IPS-18c (cell line): ENCODE results near the gene INPP4B.

Experiments used
- H3K4me3 ChIP-seq: 2 replicates; pipeline ENCODE4 v1.7.0; 2013; ENCODE audit warnings: low read depth, mild to moderate bottlenecking, low read length, moderate library complexity; ENCODE audit not compliant: insufficient read depth
- H3K9me3 ChIP-seq: one replicate; pipeline ENCODE4 v1.6.1; 2013; ENCODE audit warnings: mild to moderate bottlenecking, low read length, moderate library complexity; ENCODE audit not compliant: control insufficient read depth, insufficient read depth

INPP4B gene

GRCh38 chr4:142129931-142130330, 716.2 kb downstream of the INPP4B start:
- Histone ChIP-seq H3K4me3 (no peak overlapping the region), H3K9me3 (no peaks in the 10 kb centered on the region)

- no peaks in the 10 kb centered on the region for H3K9me3 ChIP-seq
- H3K4me3 ChIP-seq, result no peak overlapping the region
Measured at GRCh38 chr4:142129473-142129872, 716.6 kb downstream of the INPP4B start.

- H3K4me3 ChIP-seq, result no peak overlapping the region
- no peaks in the 10 kb centered on the region for H3K9me3 ChIP-seq
Measured at GRCh38 chr4:142128529-142128928, 717.6 kb downstream of the INPP4B start.

GRCh38 chr4:142126890-142127497, 719.1 kb downstream of the INPP4B start:
- no peak overlapping the region for H3K4me3 ChIP-seq
- H3K9me3 ChIP-seq, result no peaks in the 10 kb centered on the region

- Histone ChIP-seq H3K4me3 (no peak overlapping the region), H3K9me3 (no peaks in the 10 kb centered on the region)
Measured at GRCh38 chr4:142124874-142125273, 721.2 kb downstream of the INPP4B start.

GRCh38 chr4:142121448-142122350, 724.4 kb downstream of the INPP4B start:
- H3K4me3 ChIP-seq, result no peak overlapping the region
- H3K9me3 ChIP-seq, result no peaks in the 10 kb centered on the region

GRCh38 chr4:142120921-142121320, 725.2 kb downstream of the INPP4B start:
- no peaks in the 10 kb centered on the region for H3K9me3 ChIP-seq
- no peak overlapping the region for H3K4me3 ChIP-seq

GRCh38 chr4:142112451-142112850, 733.6 kb downstream of the INPP4B start:
- no peak overlapping the region for H3K4me3 ChIP-seq
- H3K9me3 ChIP-seq, result no peaks in the 10 kb centered on the region

- Histone ChIP-seq H3K9me3 (no peaks in the 10 kb centered on the region), H3K4me3 (no peak overlapping the region)
Measured at GRCh38 chr4:142110136-142110535, 736.0 kb downstream of the INPP4B start.

GRCh38 chr4:142104041-142104440, 742.1 kb downstream of the INPP4B start:
- no peaks in the 10 kb centered on the region for H3K9me3 ChIP-seq
- no peak overlapping the region for H3K4me3 ChIP-seq

- no peak overlapping the region for H3K4me3 ChIP-seq
- no peaks in the 10 kb centered on the region for H3K9me3 ChIP-seq
Measured at GRCh38 chr4:142101401-142101800, 744.7 kb downstream of the INPP4B start.

GRCh38 chr4:142100941-142101340, 745.2 kb downstream of the INPP4B start:
- Histone ChIP-seq H3K4me3 (no peak overlapping the region), H3K9me3 (no peaks in the 10 kb centered on the region)

- Histone ChIP-seq H3K4me3 (no peak overlapping the region), H3K9me3 (no peaks in the 10 kb centered on the region)
Measured at GRCh38 chr4:142098900-142099545, 747.1 kb downstream of the INPP4B start.

- Histone ChIP-seq H3K4me3 (no peak overlapping the region), H3K9me3 (no peaks in the 10 kb centered on the region)
Measured at GRCh38 chr4:142098380-142098779, 747.7 kb downstream of the INPP4B start.

GRCh38 chr4:142097015-142097414, 749.1 kb downstream of the INPP4B start:
- H3K4me3 ChIP-seq, result no peak overlapping the region
- H3K9me3 ChIP-seq, result no peaks in the 10 kb centered on the region

GRCh38 chr4:142095886-142096605, 750.1 kb downstream of the INPP4B start:
- Histone ChIP-seq H3K9me3 (no peaks in the 10 kb centered on the region), H3K4me3 (no peak overlapping the region)

- Histone ChIP-seq H3K9me3 (no peaks in the 10 kb centered on the region), H3K4me3 (no peak overlapping the region)
Measured at GRCh38 chr4:142092941-142093340, 753.2 kb downstream of the INPP4B start.
